NCI-H446 (cell line): ENCODE measurements around the gene TBL3.
"Not testable (repeated sequence)": the region's sequence is repeated elsewhere in the genome, so short reads cannot be mapped to it uniquely, and the experiment has no call there.

Experiments
- DNase-seq, 2 experiments: peaks; one replicate each; lab custom pipeline; 2025; lab: John Stamatoyannopoulos, UW

Gene TBL3

DNA sequence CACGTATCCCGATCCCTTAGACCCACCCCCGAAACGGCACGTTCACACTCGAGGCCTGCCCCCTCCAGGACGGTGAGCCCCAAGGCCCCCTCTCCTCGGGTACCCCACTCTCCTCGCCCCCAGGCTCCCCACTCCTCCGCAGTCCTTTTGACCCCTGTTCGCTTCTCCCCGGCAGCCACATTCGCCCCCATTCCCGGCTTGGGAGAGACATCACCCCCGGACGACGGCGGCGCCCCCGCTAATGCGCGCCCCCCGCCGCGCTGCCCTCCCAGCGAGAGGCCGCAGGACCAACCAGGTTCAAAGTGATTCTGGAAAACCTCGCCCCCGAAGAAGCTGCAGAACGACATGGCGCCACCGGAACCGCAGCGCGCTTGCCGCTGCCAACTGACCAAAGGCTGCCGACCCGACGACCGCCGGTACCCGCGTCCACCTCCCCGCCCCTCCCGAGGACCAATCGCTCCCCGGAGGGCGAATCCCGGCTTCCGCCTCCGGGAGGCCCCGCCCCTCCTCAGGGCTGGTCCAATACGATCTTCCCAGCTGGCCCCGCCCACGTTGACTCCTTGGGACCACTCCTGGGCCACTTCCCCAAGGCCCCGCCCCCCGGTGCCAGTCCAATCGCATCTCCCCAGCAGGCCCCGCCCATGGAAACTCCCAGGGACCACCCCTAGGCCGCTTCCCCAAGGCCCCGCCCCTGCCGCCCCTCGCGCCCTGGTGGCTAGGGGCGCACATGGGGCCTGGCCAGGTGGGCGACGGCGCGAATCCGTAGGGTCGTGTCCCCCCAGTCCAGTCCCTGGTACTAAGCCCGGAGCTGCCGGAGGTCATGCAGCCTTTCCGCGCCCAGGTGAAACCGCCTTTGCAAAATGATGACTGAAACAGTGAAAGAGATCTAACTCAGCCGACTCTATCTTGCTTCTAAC is 28.8 kb upstream of the TBL3 start, which contains the start of gene MSRB1:
MSRB1 (minus strand) TSS at position 390 of the 917 bp plus-strand sequence; CDS start at position 347, 43 bp downstream.
- DNase-seq = peak; percentile 98 to 99

DNA sequence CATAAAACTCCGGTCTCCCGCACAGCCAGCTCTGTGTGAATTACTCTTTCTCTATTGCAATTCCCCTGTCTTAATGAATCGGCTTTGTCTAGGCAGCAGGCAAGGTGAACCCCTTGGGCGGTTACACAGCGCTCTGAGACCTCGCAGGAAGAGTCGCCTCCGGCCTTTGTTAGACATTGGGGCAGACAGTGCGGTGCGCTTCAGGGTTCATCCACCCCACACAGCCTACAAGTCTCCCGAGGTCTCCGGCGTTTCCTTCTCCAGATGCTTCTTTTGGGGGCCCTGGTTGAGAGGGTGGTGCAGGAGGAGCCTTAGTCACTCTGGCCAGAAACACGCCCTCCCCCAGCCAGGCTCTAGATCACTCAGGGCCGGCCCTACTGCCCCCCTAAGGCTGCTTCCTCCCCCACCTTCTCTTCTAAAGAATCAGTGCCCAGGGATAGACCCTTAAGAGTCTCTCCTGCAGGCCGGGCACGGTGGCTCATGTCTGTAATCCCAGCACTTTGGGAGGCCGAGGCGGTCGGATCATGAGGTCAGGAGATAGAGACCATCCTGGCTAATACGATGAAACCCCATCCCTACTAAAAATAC is 27.1 kb upstream of the TBL3 start:
- no peak for DNase-seq

GRCh38 chr16:1945559-1946391 is 26.1 kb upstream of the TBL3 start:
- DNase-seq = no peak

GRCh38 chr16:1946495-1947368 is 25.1 kb upstream of the TBL3 start:
- DNase-seq = no peak

DNA sequence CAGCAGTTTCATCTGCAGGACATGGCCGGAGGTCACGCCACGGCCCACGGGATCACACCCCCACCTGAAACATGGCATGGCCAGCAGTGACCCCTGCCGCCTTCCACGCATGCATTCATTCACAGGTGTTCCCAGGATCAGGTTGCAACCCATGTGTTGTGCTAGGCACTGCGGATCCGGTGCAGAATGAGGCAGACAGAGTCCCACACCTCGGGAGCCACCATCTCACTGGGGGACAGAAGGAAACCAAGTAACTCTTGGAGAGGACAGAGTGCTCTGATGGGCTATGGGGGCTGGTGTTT is 24.5 kb upstream of the TBL3 start:
- no peak for DNase-seq

GRCh38 chr16:1949507-1949906 is 22.3 kb upstream of the TBL3 start:
- DNase-seq = no peak

- no peak for DNase-seq
Measured at GRCh38 chr16:1950047-1950446, 21.8 kb upstream of the TBL3 start.

GRCh38 chr16:1950559-1950958 is 21.3 kb upstream of the TBL3 start:
- DNase-seq = no peak

- no peak for DNase-seq
Measured at GRCh38 chr16:1953734-1954133, 18.1 kb upstream of the TBL3 start.

- not testable (repeated sequence) for DNase-seq
Measured at GRCh38 chr16:1957434-1958142, 14.3 kb upstream of the TBL3 start.

DNA sequence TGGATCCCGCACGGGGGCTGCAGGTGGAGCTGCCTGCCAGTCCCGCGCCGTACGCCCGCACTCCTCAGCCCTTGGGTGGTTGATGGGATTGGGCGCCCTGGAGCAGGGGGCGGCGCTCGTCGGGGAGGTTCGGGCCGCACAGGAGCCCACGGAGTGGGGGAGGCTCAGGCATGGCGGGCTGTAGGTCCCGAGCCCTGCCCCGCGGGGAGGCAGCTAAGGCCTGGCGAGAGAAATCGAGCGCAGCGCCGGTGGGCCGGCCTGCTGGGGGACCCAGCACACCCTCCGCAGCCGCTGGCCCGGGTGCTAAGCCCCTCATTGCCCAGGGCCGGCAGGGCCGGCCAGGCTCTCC is 13.7 kb upstream of the TBL3 start:
- not testable (repeated sequence) for DNase-seq

DNA sequence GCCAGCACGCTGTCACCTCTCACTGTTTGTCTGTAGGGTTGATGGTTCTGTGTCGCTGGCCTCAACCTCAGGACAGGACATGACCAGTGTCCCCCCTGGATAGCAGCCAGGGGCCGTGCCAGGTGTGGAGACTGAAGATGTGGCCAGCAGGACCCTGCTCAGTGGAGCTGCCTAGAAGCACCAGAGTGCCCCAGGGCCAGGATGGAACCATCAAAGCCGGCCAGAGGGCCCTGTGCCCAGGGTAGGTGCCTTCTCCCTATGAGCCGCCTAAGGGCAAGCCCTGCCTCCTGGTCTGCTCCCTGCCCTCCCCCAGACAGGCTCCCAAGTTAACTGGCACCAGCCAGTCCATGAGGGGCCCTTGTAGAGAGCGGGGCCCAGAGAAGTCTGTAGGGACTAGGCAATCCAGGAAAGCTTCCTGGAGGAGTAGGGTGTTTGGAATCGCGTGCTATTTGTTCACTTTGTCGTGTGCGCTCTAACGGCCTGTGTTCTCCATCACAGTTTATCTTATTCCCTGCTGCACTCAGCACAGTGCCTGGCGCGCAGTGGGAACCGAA is 13.1 kb upstream of the TBL3 start:
- no peak for DNase-seq

GRCh38 chr16:1959269-1960039 is 12.4 kb upstream of the TBL3 start, which contains the start of gene NDUFB10:
Gene NDUFB10, plus strand, starts transcription at chr16:1959538. Its CDS starts 87 bp downstream, at chr16:1959625.
- peak; percentile 44 to 91 for DNase-seq

GRCh38 chr16:1960665-1961630 is 10.9 kb upstream of the TBL3 start:
- DNase-seq = peak; percentile 60 to 73

- no peak for DNase-seq
Measured at GRCh38 chr16:1961651-1962067, 10.2 kb upstream of the TBL3 start.

DNA sequence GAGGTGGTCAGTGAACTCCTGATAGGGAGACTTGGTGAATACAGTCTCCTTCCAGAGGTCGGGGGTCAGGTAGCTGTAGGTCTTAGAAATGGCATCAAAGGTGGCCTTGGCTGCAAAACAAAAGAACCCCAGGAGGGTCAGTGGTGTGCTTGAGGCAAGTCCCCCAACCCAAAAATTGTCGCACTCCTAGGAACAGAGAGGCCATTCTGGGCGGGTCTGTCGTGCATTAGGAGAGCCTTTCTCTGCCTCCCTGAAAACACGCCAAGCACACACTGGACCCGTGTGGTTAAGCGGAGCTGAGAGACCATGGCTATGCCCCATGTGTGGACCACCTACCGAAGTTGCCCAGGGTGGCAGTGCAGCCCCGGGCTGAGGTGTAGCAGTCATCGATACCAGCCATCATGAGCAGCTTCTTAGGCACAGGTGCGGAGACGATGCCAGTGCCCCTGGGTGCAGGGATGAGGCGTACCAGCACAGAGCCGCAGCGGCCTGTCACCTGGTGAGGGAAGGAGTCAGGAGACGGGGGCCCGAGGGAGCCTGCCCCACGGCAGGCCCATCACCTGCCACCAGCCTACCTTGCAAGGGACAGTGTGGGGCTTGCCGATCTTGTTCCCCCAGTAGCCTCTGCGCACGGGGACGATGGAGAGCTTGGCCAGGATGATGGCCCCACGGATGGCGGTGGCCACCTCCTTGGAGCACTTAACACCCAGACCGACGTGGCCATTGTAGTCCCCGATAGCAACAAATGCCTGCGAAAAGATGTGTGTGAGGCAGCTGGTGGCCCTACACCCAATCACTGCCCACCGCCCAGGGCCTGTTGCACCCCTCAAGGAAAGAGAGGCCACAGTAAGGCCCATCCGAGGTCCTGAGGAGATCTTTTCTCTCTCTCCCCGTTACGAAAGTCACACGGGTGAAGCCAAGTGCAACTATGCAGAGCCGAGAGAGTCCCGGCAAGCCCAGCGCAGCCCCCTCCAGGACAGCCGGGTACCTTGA is 9.4 kb upstream of the TBL3 start:
- not testable (repeated sequence) for DNase-seq

- no peak for DNase-seq
Measured at GRCh38 chr16:1963806-1964505, 7.9 kb upstream of the TBL3 start.
